Stimulated activated CD8-positive, alpha-beta memory T cell treated with anti-CD3 and anti-CD28 coated beads, Interleukin-12 subunit alpha, Interleukin-12 subunit beta, amount 100 ng/mL, for 4 hours (primary cell): ENCODE measurements around the gene PODXL.
"Not testable (repeated sequence)": the region's sequence is repeated elsewhere in the genome, so short reads cannot be mapped to it uniquely, and the experiment has no call there.

Experiments used
- DNase-seq: peaks from one replicate; pipeline ENCODE4 v3.0.0-alpha.2; 2020; ENCODE audit warnings: low read depth

PODXL gene

GRCh38 chr7:131489196-131489595 lies 67.2 kb downstream of the PODXL start:
- DNase-seq: no peak

- no peak for DNase-seq
These were observed 68.1 kb downstream of the PODXL start for GRCh38 chr7:131488361-131488760.

GRCh38 chr7:131487217-131487616 lies 69.2 kb downstream of the PODXL start:
- DNase-seq: no peak

GRCh38 chr7:131486346-131486745 lies 70.1 kb downstream of the PODXL start:
- no peak for DNase-seq

GRCh38 chr7:131483586-131483985 lies 72.8 kb downstream of the PODXL start:
- no peak for DNase-seq

GRCh38 chr7:131482800-131483199 lies 73.6 kb downstream of the PODXL start:
- no peak for DNase-seq

- no peak for DNase-seq
These were observed 75.8 kb downstream of the PODXL start for GRCh38 chr7:131480384-131481315.

- no peak for DNase-seq
These were observed 79.7 kb downstream of the PODXL start for GRCh38 chr7:131476740-131477139.

- DNase-seq: no peak
These were observed 85.0 kb downstream of the PODXL start for GRCh38 chr7:131471250-131472004.

GRCh38 chr7:131467788-131468187 lies 88.6 kb downstream of the PODXL start:
- DNase-seq: no peak

- DNase-seq: no peak
These were observed 89.6 kb downstream of the PODXL start for GRCh38 chr7:131466735-131467365.

- not testable (repeated sequence) for DNase-seq
These were observed 93.7 kb downstream of the PODXL start for GRCh38 chr7:131462715-131463114.

- no peak for DNase-seq
These were observed 94.4 kb downstream of the PODXL start for GRCh38 chr7:131462059-131462458.

- DNase-seq: no peak
These were observed 97.2 kb downstream of the PODXL start for GRCh38 chr7:131459256-131459655.

- no peak for DNase-seq
These were observed 100.1 kb downstream of the PODXL start for GRCh38 chr7:131456338-131456737.

- no peak for DNase-seq
These were observed 100.9 kb downstream of the PODXL start for GRCh38 chr7:131455546-131455945.

- DNase-seq: no peak
These were observed 101.4 kb downstream of the PODXL start for GRCh38 chr7:131455001-131455400.

GRCh38 chr7:131454498-131454897 lies 101.9 kb downstream of the PODXL start:
- DNase-seq: no peak
